ENCODE measurements around the gene MARK4.

GRCh38 chr19:45247136-45247535 is 3.9 kb upstream of the MARK4 start:
- no peak for TF ChIP-seq CTCF (IDR thresholded peaks at IDR 0.05)
- TF ChIP-seq POLR2A (IDR thresholded peaks at IDR 0.05) = no peak

Measured in adrenal gland (tissue), 5 donors.